Measurements from ENCODE around the gene GLI3.
A peak's percentile ranks its signal among the peaks of the same experiment; 100 is the strongest.

The GLI3 gene

DNA sequence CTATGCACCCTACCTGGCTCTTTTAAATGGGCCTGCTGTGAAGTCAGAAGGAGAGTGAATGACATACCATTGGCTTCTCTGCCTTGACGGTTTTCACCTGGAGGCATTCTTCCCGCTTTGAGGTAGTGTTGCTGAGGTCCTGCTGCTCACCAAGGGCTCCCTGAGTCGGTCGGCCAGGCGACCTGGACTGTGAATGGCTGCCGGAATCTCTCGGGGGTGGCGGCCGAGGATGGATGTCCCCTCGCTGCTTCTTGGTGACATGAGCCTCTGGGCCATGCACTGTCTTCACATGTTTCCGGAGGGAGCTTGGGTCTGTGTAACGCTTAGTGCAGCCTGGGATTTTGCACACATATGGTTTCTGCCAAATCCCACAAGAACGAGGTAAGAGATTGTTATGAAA lies 264.7 kb downstream of the GLI3 start:
- no peak for DNase-seq (ENCODE audit: low read depth in 2 of 2)

- DNase-seq (ENCODE audit: low read depth in 2 of 2): no peak
Observed at GRCh38 chr7:41971640-41972187, 265.3 kb downstream of the GLI3 start.

- no peak for DNase-seq (ENCODE audit: low read depth in 2 of 2)
Observed at GRCh38 chr7:41970941-41971340, 266.1 kb downstream of the GLI3 start.

GRCh38 chr7:41969561-41970105 lies 267.4 kb downstream of the GLI3 start:
- no peak for DNase-seq (ENCODE audit: low read depth in 2 of 2)

DNA sequence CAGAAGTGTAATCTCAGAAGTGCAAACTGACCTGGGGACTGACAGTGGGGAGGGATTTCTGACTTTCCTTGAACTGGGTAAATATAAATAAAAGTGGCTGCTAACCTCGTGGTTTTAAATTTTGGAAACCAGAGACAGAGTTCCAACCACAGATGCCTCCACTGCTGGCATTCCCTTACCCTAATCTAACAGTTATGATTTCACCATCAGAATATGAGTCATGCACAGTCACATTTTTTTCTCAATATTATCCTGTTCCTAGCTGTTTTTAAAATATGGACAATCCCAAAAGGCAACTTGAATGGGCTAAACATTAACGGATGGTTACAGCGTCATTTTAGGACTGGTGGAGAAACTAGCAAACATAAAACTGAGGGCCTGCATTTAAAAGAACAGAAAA lies 269.9 kb downstream of the GLI3 start:
- DNase-seq (ENCODE audit: low read depth in 2 of 2): no peak

DNA sequence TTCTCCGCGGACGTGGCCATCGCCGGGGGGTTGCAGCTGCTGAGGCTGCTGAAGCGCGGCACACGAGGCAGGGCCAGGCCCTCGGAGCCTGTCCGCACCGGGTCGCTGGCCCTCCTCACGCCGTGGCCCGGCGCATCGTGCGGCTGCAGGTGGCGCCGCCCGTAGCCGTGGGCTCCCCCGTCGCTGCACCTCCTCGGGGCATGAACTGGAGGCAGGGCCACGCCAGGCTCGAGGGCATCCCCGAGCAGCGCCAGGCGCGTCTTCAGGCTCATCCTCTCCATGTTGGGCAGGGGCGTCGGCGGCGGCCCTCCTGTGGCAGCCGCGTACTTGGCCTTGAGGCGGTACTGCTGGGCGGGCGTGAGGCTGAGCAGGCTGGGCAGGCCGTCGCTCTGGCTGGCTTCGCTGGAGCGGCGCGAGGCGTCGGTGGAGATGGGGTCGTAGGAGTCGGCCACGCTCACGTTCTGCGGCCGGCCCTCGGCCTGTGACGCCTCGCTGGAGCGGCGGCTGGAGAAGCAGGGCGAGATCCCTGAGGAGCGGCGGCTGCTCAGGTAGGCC lies 271.0 kb downstream of the GLI3 start:
- no peak for DNase-seq (ENCODE audit: low read depth in 2 of 2)

DNA sequence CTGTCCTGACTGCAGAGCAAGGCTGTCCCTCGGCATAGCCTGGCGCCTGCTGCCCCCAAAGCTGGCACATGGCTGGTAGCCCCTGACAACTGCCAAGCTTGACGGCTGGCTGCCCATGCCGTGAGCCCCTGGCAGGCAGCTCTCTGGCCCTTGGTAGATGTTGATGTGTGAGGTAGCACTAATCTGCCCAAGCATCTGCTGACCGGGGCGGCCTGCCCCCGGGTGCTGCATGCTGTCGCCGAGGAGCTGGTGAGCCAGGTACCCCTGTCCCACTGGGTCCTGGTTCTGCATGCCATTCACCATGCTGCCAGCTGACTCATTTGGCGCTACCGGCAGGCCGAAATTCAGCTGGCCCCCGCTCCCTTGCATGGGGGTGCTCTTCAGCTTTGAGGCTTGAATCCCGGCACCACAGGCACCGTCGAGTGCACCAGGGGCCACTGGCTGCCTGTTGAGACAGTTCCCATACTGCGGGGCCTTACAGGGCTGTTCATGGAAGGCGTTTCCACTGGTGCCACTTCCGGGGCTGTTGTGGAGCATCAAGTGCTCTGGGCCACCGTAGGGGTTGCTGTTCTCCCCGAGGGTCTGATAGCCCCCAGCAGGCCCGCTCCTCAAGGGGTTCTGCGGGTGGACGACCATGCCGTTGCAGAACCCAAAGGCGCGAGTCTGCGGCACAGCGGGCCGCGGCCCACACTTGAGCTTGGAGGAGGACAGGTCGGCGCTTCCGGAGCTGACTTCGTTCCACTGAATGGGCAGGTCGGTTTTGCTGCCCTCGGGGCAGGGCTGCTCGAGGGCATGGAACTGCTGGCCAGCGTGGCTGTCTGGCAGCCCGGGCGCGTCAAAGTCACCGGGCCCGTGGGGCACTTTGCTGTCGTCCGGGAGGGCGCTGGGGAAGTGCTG lies 271.9 kb downstream of the GLI3 start:
- DNase-seq (ENCODE audit: low read depth in 2 of 2): no peak

- no peak for DNase-seq (ENCODE audit: low read depth in 2 of 2)
Observed at GRCh38 chr7:41964183-41964753, 272.7 kb downstream of the GLI3 start.

DNA sequence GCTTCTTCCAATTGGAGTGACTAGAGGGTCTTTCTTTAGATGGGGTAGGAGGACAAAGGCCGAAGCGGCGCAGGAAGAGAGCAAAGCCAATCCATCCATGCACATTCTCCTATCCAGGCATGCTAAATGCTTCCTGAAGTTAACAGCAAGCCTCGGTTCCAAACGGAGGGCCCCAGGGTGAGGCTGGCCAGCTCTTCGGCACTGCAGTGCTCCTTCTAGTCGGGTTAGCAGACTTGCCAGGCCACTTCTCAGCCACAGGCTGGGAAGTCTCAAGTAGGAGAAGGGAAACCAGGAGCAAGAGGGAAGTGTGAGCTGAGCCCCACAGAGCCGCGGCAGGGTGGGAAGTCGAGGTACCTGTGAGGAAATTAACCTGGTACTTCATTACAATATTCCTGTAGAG lies 280.3 kb downstream of the GLI3 start:
- DNase-seq (ENCODE audit: low read depth in 2 of 2): no peak

DNA sequence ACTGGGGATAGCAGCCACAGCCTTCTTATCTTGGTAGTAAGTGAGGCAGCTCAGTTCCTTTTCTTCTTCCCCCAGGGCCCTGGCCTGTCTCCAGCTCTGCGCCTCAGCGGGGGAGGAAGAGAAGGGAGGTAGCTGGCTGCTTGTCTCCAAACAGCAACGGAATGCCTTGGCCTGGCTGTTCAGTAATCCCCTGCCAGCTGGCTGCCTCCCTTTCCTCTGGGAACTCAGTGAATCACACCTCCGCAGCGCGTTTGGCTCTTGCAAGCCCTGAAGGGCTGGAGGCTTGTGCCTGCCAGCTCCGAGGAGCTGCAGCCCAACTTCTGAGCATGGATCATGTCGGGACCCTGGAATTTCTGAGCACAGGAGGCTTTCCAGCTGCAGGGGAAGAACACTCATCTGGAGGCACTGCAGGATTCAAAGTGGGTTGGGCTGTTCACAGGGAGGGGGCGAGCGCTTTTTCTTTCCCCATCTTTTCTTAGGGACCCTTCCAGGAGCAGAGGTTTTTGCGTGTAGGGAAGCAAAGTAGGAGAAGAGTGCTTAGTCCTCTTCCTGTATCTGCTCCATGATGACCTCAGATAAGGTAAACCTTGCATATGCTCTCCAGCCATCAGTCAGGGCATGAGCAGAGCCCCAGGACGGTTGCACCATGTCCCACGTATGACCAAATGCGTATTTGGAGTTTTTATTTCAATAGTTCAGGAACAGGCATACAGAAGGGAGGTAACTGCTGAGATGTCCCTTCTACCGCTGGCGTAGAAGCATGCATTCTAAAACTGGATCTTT lies 280.9 kb downstream of the GLI3 start:
- DNase-seq (ENCODE audit: low read depth in 2 of 2): no peak

GRCh38 chr7:41955451-41955850 lies 281.6 kb downstream of the GLI3 start:
- DNase-seq (ENCODE audit: low read depth in 2 of 2): no peak

DNA sequence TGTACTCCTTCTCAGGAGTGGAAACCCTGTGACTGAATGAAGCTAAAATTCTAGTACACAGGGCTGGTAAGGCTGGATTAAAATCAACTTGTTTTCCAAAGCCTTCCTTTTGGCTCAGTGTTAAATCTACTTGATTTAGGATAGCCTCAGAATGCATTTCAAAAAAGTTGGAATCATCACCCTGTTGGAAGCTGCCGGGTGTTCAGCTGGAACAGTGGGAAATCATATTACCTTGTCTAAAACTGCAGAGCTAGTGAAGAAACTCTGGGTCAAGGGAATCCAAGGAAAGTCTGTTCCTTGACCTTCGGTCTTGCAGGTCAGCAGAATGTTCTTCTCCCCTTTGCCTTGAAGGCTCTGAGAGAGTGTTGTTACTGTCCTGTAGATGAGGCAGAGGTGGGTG lies 282.0 kb downstream of the GLI3 start:
- DNase-seq (ENCODE audit: low read depth in 2 of 2): no peak

DNA sequence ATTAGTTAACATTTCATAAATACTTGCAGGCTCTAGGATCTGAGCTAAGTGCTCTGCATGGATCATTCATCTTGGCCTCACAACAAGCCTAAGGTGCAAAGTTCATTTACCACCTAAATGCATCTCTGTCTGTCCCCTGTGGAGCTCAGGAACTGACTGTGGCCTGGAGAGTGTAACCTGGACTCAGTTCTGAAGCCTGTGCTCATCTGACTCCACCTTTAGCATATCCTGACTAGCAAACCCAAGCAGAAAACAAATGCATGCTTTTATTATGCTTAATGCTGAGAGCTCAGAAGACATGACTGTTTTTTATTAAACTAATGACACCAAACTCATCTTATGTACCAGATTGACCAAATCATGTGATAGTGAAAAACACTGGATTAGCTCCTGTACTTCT lies 288.5 kb downstream of the GLI3 start:
- DNase-seq (ENCODE audit: low read depth in 2 of 2): no peak

GRCh38 chr7:41943094-41943577 lies 293.9 kb downstream of the GLI3 start:
- peak; percentile 53 to 63 for DNase-seq (ENCODE audit: low read depth in 2 of 2)

- DNase-seq (ENCODE audit: low read depth in 2 of 2): no peak
Observed at GRCh38 chr7:41942468-41943093, 294.4 kb downstream of the GLI3 start.

GRCh38 chr7:41940760-41941343 lies 296.2 kb downstream of the GLI3 start:
- peak; percentile 10 to 15 for DNase-seq (ENCODE audit: low read depth in 2 of 2)

DNA sequence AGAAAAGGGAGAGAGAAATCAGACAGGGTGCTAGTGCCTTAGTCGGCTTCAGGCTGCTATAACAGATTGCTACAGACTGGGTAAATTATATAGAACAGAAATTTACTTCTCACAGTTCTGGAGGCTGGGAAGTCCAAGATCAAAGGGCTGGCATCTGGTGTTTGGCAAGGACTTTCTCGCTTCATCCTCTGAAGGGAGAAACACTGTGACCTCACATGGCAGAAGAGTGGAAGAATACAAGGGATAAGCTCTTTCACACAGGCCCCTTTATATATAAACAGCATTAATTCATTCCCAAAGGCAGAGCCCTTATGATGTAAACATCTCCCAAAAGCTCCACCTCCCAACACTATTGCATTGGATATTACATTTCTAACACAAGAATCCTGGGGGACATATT lies 298.6 kb downstream of the GLI3 start:
- no peak for DNase-seq (ENCODE audit: low read depth in 2 of 2)

DNA sequence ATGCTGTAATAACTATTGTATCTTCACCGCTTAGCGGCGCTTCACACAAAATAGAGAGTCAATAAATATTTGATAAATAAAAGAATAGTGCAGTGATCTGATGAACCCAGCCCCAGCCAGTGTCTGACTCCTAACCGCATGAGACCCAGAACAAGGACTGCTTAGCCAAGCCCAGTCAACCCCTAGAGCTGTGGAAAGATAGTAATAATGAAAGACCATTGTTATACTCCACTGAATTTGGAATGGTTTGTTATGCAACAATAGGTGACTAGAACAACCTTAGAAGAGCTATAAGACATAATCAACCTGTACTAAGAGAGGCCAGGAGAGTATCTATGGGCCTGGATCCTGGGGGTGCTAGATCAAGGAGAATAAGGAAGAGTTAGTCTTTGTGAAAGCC lies 303.6 kb downstream of the GLI3 start:
- no peak for DNase-seq (ENCODE audit: low read depth in 2 of 2)

DNA sequence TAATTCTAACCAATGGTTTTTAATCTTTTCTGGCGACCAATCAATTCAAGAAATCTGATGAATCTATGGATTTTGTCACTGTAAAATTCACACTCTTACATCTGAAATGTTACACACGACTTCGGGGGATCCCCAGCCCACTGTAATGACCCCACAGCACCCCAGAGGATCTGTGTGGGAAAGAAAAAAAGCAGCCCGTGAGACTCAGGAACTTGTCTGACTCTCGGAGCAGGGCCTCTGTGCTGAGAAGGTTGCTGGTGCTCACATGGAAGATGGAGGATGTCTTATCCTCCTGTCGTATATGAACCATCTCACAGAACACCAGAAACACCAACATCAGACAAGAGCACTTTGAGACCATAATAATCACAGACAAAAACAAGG lies 305.8 kb downstream of the GLI3 start:
- no peak for DNase-seq (ENCODE audit: low read depth in 2 of 2)

DNA sequence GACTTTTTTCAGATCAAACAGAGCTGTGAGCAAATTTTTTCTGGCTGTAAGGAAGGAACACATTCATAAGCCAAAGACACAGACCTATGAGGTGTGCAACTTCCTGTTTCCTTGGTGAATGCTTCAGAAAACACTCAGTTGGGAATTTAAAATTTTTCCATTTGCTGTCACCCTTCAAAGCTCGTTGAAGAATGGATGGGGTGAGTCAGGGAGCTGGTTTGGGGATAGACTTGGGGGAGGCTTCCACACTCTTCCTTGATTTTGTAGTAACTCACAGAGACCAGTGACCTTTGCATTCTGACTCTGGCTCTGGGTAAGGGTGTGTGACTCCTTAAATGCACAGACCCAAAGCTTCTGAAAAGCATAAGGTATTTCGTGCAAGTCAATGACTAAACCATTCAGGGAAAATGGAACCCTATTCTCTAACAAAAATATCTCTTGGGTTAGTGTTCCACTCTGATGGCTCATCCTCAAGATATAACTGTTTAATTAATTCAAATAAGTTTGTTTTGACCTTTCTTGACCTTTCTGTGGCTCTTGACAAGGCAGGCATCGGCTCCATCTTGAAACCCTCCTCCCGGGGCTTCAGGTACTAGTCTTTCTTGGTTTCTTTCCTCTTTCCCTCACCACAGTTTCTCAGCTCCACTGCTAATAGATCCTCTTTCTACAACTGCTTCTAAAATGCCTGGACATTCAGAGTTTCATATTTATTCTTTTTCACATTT lies 306.3 kb downstream of the GLI3 start:
- no peak for DNase-seq (ENCODE audit: low read depth in 2 of 2)

All from stimulated activated CD8-positive, alpha-beta memory T cell treated with anti-CD3 and anti-CD28 coated beads, Interleukin-15, amount 100 ng/mL, for 48 hours (primary cell).